ENCODE measurements around the gene FAM217B. TPM values are rescaled to one million over a fixed set of nuclear protein-coding genes. Genes with fewer than 3 reads are reported as not detected.
"Not testable (repeated sequence)": the region's sequence is repeated elsewhere in the genome, so short reads cannot be mapped to it uniquely, and the experiment has no call there.

The FAM217B gene
- total RNA-seq, 2 experiments from 2014 or later = 14.6 to 15.4 TPM

DNA sequence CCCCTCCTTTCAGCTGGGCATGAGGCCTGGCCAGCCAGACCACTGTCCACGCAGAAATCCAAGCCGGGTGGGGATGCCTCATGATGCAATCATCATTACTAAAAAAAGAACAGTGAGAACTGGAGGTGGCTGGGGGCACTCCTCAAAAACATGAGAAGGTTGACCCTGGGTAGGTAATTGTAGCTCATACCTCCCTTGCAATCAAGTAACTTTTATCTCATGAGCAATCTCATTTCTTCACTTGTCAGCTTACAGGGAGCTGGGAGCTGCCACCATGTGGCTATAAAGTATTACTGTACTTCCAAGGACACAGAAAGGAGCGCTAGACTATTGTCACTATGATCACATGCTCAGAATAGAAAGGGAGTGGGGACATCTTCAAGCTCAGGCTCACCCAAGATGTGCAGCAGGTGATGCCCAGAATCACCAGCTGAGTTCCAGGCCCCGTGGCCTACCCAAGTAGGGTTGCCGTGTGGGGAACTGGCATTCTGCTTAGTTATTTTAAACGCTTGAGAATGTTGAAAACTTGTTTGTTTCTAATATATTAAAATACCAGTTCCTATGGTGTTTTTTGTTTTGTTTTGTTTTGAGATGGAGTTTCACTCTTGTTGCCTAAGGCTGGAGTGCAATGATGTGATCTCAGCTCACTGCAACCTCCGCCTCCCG, 15.1 kb downstream of the FAM217B start:
- no peaks in the 10 kb centered on the region for H3K27me3 Mint-ChIP-seq (ENCODE audit: low read depth)
- no peak overlapping the region for H3K27ac Mint-ChIP-seq
- no peaks in the 10 kb centered on the region for H3K9me3 Mint-ChIP-seq
- H3K36me3 Mint-ChIP-seq (ENCODE audit: low read depth) = peaks cover 5% of the 10 kb centered on the region
- no peaks in the 10 kb centered on the region for H3K4me1 Mint-ChIP-seq (ENCODE audit: low read depth)
- CTCF ChIA-PET = interaction anchor here (0.8 to 1.6 kb wide), 2 partner anchors 11 to 14 kb away, joined by 4 to 6 read pairs; no protein-coding TSS in a partner anchor
- no peak overlapping the region for H3K4me3 Mint-ChIP-seq
- intact Hi-C loops (cut with micrococcal nuclease) = loop anchor here (1.0 kb wide), 2 partner anchors 21 to 172 kb away; no protein-coding TSS in a partner anchor
- no peak for DNase-seq

DNA sequence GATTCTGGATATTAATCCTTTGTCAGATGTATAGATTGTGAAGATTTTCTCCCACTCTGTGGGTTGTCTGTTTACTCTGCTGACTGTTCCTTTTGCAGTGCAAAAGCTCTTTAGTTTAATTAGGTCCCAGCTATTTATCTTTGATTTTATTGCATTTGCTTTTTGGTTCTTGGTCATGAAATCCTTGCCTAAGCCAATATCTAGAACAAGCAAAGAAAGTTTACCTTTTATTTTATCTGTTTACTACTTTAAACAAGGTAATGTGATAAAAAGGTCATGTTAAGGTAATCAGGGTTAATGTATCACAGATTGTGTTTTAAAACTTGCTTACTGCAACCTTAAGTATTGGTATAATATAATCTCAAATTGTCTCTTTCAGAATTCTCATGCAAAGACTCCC, 17.4 kb downstream of the FAM217B start:
- intact Hi-C loops (cut with micrococcal nuclease); H3K9me3 Mint-ChIP-seq; DNase-seq; H3K4me3 Mint-ChIP-seq; H3K27me3 Mint-ChIP-seq (ENCODE audit: low read depth); H3K36me3 Mint-ChIP-seq (ENCODE audit: low read depth); H3K4me1 Mint-ChIP-seq (ENCODE audit: low read depth); H3K27ac Mint-ChIP-seq: not testable (repeated sequence)
- CTCF ChIA-PET = interaction anchor here (0.9 kb wide), 1 partner anchor 23 kb away, joined by 3 read pairs; no protein-coding TSS in a partner anchor

DNA sequence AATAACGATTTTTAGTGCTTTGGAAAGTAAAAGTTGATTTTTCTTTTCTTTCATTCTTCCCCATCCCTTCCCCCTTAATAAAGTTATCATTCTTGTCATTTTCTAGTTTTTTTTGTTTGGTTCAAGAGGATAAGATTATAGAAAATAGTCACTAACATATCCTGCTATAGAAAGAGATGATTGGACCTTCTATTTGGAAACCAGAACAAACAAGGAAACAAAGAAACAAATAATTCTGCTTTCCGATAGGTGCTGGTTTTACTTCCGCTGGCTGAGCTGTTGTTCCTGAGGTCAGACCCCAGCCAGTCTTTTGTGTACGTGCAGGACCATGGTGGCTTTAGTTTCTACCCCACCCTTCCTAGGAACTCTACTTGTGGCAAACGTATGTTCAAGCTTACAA, 17.9 kb downstream of the FAM217B start, which contains the start of gene CDH26:
Gene CDH26 (plus strand): TSS at position 301 of the 400 bp plus-strand sequence. CDS start 304 bp downstream, outside the sequence.
- Mint-ChIP-seq H3K36me3 (ENCODE audit: low read depth) (peaks cover 5% of the 10 kb centered on the region), H3K9me3 (no peaks in the 10 kb centered on the region), H3K4me1 (ENCODE audit: low read depth) (no peaks in the 10 kb centered on the region), H3K27me3 (ENCODE audit: low read depth) (no peaks in the 10 kb centered on the region), H3K27ac (no peak within 1 kb of the TSS), H3K4me3 (no peak within 1 kb of the TSS)
- no peak for DNase-seq
- intact Hi-C loops (cut with micrococcal nuclease) = no loop called here
- CTCF ChIA-PET = interaction anchor here (0.6 to 0.9 kb wide), 2 partner anchors 9 to 24 kb away, joined by 3 to 7 read pairs; no protein-coding TSS in a partner anchor

DNA sequence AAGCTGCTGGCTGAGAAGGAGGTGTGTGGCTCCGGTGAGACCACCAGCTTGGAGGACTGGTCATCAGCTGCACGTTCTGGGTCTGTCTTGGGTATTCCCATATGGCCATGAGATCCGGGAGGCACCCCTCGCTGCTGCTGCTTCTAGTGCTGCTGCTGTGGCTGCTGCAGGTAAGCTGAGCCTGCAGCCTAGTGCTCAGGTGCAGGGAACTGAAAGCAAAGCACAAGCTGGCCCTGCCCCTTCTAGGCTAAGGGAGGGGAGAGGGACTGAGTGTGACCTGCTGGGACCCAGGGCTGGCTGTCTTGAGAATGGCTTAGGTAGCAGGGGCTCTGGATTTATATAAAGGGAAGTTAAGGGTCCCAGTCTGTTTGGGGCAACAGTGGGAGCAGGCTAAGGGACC, 18.4 kb downstream of the FAM217B start:
- H3K4me3 Mint-ChIP-seq = no peak overlapping the region

DNA sequence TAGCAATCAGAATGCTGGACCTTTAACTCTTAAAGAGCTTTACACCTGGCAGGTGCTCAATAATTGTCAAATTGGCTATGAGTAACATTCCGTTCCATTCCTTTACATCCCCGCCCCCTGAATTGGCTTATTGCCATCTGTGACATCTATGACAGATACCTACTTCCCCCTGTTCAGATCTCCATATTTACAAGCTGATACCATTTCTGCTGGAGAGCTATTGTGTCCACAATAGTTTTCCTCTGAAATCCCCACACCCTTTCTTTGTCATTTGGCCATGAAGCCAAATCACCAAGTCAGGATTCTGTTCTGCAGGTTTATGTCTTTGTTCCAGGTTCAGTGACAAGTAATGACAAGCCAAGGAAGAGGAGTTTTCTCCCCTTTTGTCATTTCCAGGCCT, 21.2 kb downstream of the FAM217B start:
- intact Hi-C loops (cut with micrococcal nuclease) = no loop called here
- DNase-seq = no peak
- Mint-ChIP-seq H3K36me3 (ENCODE audit: low read depth) (peaks cover 5% of the 10 kb centered on the region), H3K4me1 (ENCODE audit: low read depth) (no peaks in the 10 kb centered on the region), H3K27ac (no peak overlapping the region), H3K27me3 (ENCODE audit: low read depth) (no peaks in the 10 kb centered on the region), H3K9me3 (no peaks in the 10 kb centered on the region), H3K4me3 (no peak overlapping the region)
- CTCF ChIA-PET = no interaction called here

More for the DNA sequence above, 18.4 kb downstream of the FAM217B start:
- no peaks in the 10 kb centered on the region for H3K4me1 Mint-ChIP-seq (ENCODE audit: low read depth)
- DNase-seq = no peak
- no peaks in the 10 kb centered on the region for H3K27me3 Mint-ChIP-seq (ENCODE audit: low read depth)
- H3K36me3 Mint-ChIP-seq (ENCODE audit: low read depth) = peaks cover 5% of the 10 kb centered on the region
- intact Hi-C loops (cut with micrococcal nuclease) = no loop called here
- CTCF ChIA-PET = interaction anchor here (0.6 to 1.5 kb wide), 3 partner anchors 9 to 24 kb away, joined by 3 to 7 read pairs (median 4); no protein-coding TSS in a partner anchor
- no peak overlapping the region for H3K27ac Mint-ChIP-seq
- H3K9me3 Mint-ChIP-seq = no peaks in the 10 kb centered on the region

DNA sequence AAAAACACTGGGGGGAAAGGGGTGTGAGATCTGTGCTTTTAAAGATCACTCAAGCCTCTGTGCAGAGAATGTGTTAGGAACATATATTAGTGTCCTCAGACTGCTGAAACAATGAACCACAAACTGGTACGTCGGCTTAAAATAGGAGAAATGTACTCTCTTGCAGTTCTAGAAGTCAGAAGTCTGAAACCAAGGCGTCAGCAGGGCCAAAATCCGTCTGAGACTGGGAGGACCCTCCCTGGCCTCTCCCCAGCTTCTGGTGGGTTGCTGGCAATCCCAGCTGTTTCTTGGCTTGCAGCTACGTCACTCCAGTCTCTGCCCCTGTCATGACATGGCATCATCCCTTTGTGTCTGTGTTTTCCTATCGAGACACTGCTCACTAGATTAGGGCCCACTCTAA, 22.0 kb downstream of the FAM217B start:
- no peak for DNase-seq
- Mint-ChIP-seq H3K4me1 (ENCODE audit: low read depth) (no peaks in the 10 kb centered on the region), H3K9me3 (no peaks in the 10 kb centered on the region), H3K27me3 (ENCODE audit: low read depth) (no peaks in the 10 kb centered on the region), H3K27ac (no peak overlapping the region), H3K36me3 (ENCODE audit: low read depth) (peaks cover 5% of the 10 kb centered on the region), H3K4me3 (no peak overlapping the region)
- CTCF ChIA-PET = no interaction called here
- intact Hi-C loops (cut with micrococcal nuclease) = no loop called here

DNA sequence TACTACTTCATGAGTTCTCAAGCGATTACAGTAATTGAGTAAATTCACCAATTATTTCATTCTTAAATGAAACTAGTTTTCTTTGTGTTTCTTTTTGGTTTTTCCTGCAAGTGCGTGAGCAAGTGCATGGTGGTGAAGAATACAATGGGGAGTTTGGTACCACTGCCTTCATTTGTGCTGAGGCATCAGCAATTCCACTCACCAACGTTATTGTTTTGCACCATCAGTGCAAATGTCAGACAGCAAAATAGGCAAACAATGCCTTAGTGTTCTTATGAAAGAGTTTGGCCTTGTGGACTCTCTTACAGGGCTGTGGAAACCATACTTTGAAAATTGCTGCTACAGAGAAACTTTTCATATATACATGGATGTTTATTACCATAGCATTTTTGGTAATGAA, 26.2 kb downstream of the FAM217B start:
- Mint-ChIP-seq H3K27ac (no peak overlapping the region), H3K27me3 (ENCODE audit: low read depth) (no peaks in the 10 kb centered on the region), H3K36me3 (ENCODE audit: low read depth) (peaks cover 2% of the 10 kb centered on the region), H3K9me3 (no peaks in the 10 kb centered on the region), H3K4me1 (ENCODE audit: low read depth) (no peaks in the 10 kb centered on the region), H3K4me3 (no peak overlapping the region)
- CTCF ChIA-PET = no interaction called here
- intact Hi-C loops (cut with micrococcal nuclease) = no loop called here
- DNase-seq = no peak

DNA sequence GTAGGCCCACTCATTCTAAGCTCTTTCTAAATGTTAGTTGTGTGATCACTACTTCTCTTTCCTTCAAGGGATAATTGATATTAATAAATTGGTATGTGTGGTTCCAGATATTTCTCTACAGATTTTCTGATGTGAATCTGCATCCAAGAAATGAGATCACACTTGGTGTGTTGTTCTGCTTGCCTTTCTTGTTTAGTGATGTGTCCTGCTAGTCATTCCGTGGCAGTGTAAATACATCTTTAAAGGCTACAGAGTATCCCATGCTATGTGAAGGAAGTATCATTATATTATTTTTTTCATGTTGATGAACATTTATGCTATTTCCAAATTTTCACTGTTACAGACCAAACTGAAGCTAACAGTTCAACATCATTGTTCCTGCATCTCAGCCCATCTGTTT, 31.2 kb downstream of the FAM217B start:
- Mint-ChIP-seq H3K9me3 (no peaks in the 10 kb centered on the region), H3K4me3 (no peak overlapping the region), H3K4me1 (ENCODE audit: low read depth) (no peaks in the 10 kb centered on the region), H3K27ac (no peak overlapping the region), H3K36me3 (ENCODE audit: low read depth) (no peaks in the 10 kb centered on the region), H3K27me3 (ENCODE audit: low read depth) (no peaks in the 10 kb centered on the region)
- intact Hi-C loops (cut with micrococcal nuclease) = no loop called here
- CTCF ChIA-PET = no interaction called here
- no peak for DNase-seq

DNA sequence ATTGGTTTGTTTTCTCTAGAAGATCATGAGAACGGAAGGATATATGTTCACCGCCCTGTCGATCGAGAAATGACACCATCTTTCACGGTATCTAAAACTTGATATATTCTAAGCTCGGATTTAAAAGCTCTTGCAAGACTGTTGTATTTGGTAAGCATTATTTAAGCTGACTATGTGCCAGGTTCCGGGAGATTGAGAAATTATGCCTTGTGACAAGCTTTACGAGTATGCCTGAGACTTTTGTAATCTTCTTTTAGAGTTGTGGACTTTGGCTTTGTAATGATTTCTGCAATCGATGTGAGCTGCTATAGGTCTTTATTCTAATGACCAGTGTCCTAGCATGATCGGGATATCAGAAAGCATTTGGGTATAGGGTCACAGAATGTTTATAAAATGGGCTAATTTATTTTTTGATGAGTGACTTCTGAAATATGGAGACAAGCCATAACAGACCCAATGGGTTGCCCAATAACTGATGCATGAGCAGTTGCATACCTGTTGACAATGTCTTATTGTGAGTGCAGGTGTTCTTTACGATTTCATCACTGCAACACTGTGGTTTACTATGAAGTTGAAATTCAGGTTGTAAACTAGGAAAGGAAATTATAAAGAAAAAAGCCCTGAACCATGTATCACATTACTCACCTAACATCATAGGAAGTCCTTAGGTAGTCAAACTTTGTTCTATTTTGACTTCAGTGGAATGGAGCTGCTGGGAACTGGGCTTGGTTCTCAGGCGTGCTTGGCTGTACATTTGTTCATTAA, 32.0 kb downstream of the FAM217B start:
- no peak overlapping the region for H3K4me3 Mint-ChIP-seq
- CTCF ChIA-PET = no interaction called here
- no peaks in the 10 kb centered on the region for H3K4me1 Mint-ChIP-seq (ENCODE audit: low read depth)
- DNase-seq = no peak
- no peaks in the 10 kb centered on the region for H3K9me3 Mint-ChIP-seq
- no peaks in the 10 kb centered on the region for H3K27me3 Mint-ChIP-seq (ENCODE audit: low read depth)
- H3K36me3 Mint-ChIP-seq (ENCODE audit: low read depth) = no peaks in the 10 kb centered on the region
- no peak overlapping the region for H3K27ac Mint-ChIP-seq
- intact Hi-C loops (cut with micrococcal nuclease) = no loop called here

DNA sequence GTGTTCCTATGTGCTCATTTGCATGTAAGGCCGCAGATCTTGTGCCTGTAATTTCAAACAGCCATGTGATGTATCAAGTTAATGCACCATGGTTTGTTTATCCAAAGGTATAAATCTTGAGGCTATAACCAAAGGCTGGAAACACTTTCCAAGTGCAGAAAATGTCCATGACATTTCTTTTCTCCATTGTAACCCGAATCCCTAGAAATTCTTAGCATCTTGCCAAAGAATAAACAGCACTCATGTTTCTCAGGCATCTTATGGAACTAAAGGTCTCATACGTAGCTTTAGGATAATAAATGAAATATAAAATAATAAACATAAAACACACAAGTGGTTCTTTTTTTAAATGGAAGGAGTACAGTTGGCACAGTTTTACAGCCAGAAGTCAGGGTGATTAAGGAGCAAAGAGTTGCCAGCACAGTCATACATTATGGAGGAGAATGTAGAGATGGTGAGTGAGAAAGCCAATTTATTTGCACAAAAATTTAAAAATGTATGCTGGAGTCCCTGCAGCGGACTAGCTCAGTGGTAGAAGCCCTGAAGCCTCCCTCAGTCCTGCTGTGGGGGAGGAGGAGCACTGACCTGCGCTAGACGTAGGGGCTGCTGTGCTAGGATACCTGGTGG, 36.1 kb downstream of the FAM217B start:
- no peak overlapping the region for H3K27ac Mint-ChIP-seq
- H3K4me3 Mint-ChIP-seq = no peak overlapping the region
- H3K27me3 Mint-ChIP-seq (ENCODE audit: low read depth) = no peaks in the 10 kb centered on the region
- no peaks in the 10 kb centered on the region for H3K4me1 Mint-ChIP-seq (ENCODE audit: low read depth)
- CTCF ChIA-PET = interaction anchor here (0.6 kb wide), 1 partner anchor 129 kb away, joined by 3 read pairs; no protein-coding TSS in a partner anchor
- H3K36me3 Mint-ChIP-seq (ENCODE audit: low read depth) = no peaks in the 10 kb centered on the region
- intact Hi-C loops (cut with micrococcal nuclease) = no loop called here
- no peaks in the 10 kb centered on the region for H3K9me3 Mint-ChIP-seq
- DNase-seq = no peak

DNA sequence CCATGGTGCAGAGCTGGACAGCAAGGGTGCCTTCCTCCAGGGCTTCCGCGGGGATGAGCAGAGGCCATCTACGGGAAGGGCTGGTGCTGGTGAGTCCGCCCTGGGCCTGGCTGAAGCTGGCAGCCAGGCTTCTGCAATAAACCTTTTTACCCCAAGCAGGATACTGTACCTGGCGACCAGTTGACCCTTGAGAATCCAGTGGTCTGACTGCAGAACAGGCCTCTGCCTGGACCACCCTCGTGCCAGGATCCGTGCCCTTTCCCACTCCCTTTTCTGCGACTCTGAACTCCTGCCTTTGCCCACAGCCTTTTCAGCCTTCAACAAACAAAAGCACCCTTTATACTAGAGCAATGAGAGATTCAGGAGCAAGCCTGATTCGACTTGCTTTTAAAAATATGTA, 36.9 kb downstream of the FAM217B start:
- Mint-ChIP-seq H3K27ac (no peak overlapping the region), H3K9me3 (no peaks in the 10 kb centered on the region), H3K27me3 (ENCODE audit: low read depth) (no peaks in the 10 kb centered on the region), H3K4me1 (ENCODE audit: low read depth) (no peaks in the 10 kb centered on the region), H3K36me3 (ENCODE audit: low read depth) (no peaks in the 10 kb centered on the region), H3K4me3 (no peak overlapping the region)
- intact Hi-C loops (cut with micrococcal nuclease) = no loop called here
- no peak for DNase-seq
- CTCF ChIA-PET = no interaction called here

DNA sequence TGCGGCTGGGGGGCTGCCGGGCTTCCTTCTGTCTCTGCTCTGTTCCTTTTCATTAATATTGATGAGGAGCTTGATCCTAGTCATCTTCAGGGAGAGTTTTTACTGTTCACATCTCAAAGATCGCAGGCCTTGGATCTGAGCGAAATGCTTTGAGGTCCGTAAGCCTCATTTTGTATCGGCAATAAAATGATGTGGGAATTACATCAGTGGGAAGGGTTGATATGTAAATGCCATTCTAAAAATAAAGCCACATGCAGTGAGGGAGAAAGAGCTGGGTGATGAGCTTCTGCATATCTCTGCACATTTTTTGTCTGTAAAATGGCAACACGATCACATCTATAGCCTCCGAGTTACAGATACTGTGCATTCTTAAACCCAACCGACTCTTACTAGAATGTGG, 42.9 kb downstream of the FAM217B start:
- H3K27ac Mint-ChIP-seq = no peak overlapping the region
- no peaks in the 10 kb centered on the region for H3K27me3 Mint-ChIP-seq (ENCODE audit: low read depth)
- CTCF ChIA-PET = no interaction called here
- no peak overlapping the region for H3K4me3 Mint-ChIP-seq
- no peaks in the 10 kb centered on the region for H3K9me3 Mint-ChIP-seq
- no peaks in the 10 kb centered on the region for H3K4me1 Mint-ChIP-seq (ENCODE audit: low read depth)
- no peak for DNase-seq
- intact Hi-C loops (cut with micrococcal nuclease) = no loop called here
- H3K36me3 Mint-ChIP-seq (ENCODE audit: low read depth) = peaks cover 2% of the 10 kb centered on the region
